Measurements from ENCODE around the gene CCDC141.

Gene CCDC141

DNA sequence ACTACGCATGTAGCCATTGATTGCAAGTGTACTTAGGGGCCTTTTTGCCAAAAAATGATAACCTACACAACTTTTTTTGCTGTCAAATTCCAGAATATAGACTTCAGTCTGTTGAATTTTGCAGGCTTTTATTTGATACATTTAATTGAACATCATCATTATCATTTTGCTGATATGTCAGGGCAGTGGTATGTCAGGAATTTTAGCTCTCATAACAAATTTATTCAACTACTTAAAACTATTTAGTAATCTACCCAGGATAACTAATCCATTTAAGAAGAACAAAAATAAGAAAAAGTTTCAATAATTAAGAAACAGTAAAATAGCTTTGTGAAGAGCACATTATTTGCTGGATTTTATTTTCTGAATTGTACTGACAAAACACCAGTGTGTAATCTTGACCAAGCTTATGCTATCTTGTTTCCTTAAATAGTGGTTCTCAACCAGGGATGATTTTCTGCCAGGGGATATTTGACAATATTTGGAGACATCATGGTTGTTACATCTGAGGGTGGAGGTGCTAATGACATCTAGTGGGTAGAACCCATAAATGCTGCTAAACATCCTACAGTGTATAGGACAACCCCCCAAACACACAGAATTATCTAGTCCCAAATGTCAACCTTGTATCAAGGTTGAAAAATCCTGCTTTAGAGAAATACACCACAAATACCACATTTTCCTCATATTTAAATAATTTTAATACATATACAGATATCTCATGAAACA, 230.6 kb downstream of the CCDC141 start:
- DNase-seq: no peak

DNA sequence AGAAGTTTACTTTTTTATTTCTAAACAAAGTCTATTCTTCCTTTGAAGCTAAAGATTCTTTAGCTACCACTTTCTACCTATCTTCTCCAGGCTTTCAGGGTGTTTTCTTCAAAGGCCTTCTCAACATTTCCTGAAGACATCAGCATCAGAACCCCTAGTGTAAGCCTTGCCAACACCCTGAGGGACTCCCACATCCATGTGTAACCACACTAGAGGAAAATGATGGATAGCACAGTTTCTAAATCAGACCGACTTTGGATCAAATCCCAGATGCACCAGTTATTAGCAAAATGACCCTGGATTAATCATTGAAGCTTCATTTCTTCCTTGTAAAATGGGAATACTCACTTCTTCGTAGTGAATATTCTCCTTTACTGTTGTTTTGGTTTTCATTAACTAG, 238.0 kb downstream of the CCDC141 start:
- DNase-seq: no peak

DNA sequence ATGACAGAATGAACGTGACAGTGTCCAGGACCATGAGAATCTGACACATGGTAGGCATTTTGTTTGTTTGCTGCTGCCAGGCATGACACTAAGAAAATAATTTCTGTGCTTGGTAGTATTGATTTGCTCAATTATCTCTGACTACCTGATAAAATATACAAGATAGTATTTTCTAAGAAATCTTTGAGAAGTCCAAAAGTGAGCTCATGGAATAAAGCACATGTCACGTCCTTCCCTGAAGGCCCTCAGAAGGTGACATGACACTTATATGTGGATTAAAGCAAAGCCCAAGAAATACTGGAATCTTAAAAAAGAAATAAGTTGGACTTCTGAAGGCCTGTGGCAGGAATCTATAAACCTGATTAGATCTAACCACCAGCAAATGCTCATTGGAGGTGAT, 238.9 kb downstream of the CCDC141 start:
- no peak for DNase-seq

DNA sequence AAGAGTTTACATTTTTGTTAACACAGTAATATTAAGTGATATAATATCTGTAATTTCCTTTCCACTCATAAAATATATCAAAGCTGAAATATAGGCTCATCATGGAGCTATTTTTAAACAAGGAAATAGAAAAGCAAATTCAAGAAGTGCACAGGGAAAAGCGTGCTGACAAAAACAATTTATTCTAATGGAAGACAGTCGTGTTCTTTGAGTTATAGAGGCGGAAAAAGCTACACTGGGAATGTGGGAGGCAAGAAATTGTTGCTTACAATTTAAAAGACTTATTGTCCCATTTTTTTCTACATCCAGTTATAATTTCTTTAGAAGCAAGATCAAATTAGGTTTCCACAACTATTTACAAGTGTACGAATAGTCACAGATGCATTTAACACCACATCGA, 239.5 kb downstream of the CCDC141 start:
- DNase-seq: no peak

DNA sequence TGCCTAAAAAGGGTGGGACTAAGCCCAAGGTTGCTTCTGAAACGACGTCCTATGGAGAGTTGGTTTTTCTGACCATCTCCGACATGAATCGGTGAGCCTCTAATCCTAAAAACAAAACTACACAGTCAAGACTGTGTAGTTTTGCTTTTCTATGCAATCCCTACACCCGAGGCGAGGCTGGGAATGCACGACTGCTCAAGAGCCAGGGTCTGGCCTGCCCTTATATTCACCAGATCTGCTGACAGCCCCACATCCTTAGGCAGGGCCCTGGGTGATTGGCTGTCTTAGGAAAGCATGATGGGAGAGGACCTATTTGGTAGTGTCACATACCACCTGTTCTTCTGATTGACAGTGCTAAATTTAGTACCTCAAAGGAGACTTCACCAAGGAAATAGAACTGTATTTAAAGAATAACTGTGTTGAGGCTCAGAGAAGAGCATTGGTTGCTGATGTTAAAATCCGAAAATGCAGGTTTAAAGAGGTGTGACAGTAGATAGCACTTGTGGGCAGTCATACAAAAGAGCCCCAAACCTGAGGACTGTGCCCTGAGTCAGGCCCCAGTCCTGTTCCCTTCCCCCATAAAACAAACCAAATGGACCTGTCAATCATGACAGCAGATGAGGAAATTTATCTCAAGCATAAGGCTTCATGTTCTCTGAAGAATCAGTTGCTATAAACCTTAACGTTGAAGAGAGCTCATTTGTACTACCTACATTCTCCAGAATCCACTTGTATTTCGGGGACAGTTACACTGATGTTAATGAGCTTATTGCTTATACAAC, 242.5 kb downstream of the CCDC141 start, which contains the start of gene TTN:
Gene TTN, minus strand, starts transcription at position 197 of the 782 bp plus-strand sequence. CDS start 2,781 bp downstream, outside the sequence.
- no peak for DNase-seq

DNA sequence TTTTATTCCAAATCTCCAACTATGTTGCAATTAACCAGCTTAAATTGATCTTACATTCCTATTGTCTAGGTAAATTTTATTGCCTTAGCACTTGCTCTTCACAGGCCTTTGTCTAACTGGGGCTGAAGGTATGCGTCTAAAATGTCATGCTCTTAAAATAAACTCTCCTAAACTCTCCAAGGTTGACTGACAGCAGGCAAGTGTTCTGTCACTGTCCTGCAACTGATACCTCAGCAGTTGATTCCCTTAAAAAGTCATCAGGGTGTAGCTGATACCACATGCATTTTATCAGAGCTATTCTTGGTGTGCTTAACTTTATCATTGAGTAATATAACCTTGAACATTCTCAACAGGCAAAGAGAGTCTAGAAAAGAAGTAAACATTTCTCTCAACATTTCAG, 243.4 kb downstream of the CCDC141 start:
- DNase-seq: no peak

DNA sequence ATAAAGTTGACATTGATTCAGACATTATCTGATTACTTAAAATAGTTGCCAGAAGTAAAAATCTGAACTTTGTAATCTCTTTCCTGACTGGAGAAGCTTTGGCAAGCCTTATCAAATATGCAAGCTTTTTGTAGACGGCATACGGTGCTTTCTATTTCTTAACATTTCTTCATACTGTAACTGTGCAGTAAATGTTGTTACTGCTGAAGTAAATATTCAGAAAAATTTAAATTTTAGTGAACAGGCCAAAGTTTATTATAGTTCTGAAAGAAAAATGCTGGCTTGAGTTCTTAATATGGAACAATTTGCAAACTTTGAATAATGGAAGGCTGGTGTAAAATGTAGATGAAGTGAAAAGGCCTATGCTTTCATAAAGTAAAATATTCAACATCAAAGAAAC, 244.5 kb downstream of the CCDC141 start:
- no peak for DNase-seq

DNA sequence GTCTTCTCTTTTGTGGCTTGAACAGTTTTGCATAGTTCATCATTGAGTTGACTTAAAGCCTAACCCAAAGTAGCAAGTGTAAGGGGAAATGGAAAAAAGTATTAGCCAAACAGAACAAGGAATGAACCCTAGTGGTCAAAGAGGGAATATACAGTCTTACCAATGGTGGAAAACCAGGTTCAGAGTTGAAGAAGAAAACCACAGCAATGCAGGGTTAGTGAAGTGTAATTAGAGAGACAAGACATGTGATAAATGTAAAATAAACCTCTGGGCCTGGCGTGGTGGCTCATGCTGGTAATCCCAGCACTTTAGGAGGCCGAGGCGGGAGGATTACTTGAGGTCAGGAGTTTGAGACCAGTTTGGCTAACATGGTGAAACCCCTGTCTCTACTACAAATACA, 245.1 kb downstream of the CCDC141 start:
- no peak for DNase-seq

DNA sequence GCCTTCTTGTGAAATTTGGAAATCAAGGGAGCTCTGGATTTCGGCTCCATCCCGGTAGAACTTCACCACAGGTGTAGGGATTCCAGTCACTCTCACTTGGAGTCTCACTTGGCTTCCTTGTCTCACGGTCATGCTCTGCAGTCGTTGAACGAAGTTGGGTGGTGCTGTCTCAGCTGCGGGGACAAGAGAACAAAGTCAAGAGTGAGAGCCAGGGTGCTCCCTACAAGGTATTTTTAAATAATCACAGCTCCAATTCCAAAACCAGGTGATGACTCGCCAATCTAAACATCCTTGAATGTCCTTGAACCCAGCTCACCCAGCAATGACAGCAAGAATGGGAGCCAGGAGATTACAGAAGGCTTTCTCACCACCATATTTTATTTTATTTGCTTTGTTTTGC, 249.4 kb downstream of the CCDC141 start:
- DNase-seq: no peak

DNA sequence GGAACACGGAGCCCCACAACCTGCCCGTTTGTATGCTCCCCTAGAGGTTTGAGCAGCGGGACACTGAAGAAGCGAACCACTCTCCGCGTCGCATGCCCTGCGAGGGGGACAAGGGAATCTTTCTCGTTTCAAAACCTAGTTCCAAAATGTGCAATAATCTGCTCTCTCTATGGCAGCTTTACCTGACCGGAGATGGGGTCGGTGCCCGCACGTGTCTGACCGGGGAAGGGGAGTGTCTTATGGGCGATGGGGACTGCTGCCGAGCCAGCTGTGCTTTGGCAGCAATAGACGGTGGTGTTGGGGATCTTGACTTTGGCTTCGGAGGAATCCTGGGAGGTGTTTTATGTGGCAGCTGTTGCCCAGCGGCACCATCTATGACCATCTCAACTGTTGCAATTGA, 250.6 kb downstream of the CCDC141 start:
- no peak for DNase-seq

DNA sequence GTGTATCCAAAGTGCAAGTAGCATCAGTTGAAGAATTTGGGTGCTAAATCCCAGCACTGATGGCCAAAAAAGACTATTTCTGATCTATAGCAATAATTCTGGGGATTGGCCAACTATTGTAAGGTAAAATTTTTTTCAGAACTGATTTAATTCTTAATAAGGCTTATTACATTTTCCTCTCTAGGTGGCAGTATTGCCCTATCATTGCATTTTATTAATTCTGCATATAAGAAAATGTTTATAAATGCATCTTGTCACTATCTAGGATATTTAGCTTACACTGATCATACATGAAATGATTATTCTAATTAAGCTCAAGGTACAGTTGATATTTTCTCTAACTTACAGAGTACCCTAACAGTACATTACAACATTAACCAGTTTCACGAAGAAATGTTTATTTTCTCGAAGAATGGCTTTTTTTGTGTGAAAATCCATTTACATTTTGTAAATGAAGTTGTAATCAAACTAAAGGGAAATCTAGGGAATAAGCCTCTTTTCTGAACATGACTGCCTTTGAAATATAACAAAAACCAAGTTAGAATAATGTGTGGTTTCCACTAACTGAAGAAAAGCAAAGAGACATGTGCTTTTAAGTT, 253.8 kb downstream of the CCDC141 start:
- DNase-seq: no peak

DNA sequence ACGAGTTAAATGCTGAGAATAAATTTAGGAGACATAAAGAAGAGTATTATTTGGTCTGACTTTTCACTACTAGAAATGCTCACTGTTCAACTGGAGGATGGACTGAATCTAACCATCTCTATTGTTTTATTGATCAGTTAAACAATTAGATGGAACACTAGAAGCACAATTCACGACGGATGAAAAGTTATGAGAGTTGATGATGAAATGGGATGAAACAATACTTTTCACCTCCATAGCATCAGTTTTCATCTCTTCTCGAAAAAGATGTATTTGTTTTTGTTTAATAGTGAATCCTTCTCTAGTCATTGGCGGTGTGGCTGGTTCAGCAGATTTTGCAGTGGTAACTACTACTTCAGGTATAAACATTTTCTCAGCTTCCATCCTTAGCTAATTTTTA, 262.0 kb downstream of the CCDC141 start:
- DNase-seq: no peak

DNA sequence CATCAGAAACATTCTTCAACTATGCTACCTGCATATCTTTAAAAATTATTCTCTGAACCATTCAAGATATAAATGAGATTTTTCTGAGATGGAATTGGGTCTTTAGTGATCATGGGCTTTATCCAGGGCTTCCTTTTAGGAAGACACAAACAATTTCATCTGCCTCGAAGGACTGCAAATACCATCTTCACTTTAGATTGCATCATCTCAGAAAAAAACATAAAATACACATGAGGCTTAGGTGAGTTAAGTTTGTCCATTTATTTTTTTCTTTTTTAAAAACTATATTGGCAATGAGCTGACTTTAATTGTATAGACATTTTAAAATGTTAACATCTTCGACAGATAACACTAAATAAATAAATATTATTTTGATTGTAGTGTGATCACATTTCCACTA, 262.8 kb downstream of the CCDC141 start:
- no peak for DNase-seq

DNA sequence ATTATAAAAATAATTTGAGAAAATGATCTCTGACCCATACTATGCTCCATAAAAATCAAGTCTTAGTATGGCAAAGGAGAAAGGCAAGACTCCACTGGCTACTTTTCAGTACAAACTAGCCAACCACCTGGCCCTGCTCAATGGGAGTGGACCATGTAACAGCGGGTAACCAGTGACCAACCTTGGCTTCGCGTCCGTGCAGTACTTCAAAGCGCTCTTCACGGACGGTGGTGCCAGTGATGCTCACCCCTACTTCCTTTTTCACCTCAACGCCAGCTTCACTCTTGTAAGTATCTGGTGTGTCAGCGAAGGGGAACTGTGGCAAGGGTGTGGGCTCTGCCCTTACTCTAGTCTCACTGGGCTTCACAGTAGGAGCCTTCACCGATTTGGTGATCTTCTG, 266.0 kb downstream of the CCDC141 start:
- DNase-seq: no peak

DNA sequence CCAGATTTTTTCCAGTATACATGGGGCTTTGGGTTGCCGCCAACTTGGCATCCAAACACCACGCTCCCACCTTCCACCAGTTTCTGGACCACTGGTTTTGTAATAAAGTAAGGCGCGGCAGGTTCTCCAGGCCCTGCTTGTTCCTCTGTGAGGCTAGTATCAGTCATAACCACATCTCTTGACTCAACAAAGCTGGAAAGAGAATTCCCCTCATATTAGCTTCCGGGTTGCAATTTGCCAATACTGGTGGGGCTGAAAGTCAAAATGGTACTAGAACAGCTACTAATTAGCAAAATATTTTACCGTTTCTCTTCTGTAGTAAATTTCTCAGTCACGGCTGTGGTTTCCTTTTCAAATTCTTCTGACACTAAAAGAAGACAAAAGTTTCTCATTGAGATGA, 267.7 kb downstream of the CCDC141 start:
- DNase-seq: no peak

All from activated CD4-positive, alpha-beta T cell treated with anti-CD3 and anti-CD28 coated beads for 1 hour (primary cell).